HG02870 (cell line): ENCODE measurements around the gene KRTAP9-4.
"Not testable (repeated sequence)": the region's sequence is repeated elsewhere in the genome, so short reads cannot be mapped to it uniquely, and the experiment has no call there.

Experiments
- ATAC-seq: cut with Tn5 transposase; IDR thresholded peaks from one replicate; pipeline ENCODE4 v1.9.1; 2021; ENCODE audit warnings: mild to moderate bottlenecking, moderate library complexity; ENCODE audit not compliant: unreplicated experiment

KRTAP9-4 gene, protein sequence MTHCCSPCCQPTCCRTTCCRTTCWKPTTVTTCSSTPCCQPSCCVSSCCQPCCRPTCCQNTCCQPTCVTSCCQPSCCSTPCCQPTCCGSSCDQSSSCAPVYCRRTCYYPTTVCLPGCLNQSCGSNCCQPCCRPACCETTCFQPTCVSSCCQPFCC

DNA sequence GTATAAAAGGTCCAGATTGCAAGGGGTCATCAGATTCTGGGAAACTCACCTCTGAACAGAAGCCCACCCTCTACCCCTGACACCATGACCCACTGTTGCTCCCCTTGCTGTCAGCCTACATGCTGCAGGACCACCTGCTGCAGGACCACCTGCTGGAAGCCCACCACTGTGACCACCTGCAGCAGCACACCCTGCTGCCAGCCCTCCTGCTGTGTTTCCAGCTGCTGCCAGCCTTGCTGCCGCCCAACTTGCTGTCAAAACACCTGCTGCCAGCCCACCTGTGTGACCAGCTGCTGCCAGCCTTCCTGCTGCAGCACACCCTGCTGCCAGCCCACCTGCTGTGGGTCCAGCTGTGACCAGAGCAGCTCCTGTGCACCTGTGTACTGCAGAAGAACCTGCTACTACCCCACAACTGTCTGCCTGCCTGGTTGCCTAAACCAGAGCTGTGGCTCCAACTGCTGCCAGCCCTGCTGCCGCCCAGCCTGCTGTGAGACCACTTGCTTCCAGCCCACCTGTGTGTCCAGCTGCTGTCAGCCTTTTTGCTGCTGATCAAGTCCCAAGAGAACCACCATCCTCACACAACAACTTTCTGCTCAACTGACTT lies at the start of gene KRTAP9-4:
Gene KRTAP9-4, plus strand, starts transcription at position 51 of the 604 bp plus-strand sequence. Its CDS starts 34 bp downstream, at position 85.
- not testable (repeated sequence) for ATAC-seq

DNA sequence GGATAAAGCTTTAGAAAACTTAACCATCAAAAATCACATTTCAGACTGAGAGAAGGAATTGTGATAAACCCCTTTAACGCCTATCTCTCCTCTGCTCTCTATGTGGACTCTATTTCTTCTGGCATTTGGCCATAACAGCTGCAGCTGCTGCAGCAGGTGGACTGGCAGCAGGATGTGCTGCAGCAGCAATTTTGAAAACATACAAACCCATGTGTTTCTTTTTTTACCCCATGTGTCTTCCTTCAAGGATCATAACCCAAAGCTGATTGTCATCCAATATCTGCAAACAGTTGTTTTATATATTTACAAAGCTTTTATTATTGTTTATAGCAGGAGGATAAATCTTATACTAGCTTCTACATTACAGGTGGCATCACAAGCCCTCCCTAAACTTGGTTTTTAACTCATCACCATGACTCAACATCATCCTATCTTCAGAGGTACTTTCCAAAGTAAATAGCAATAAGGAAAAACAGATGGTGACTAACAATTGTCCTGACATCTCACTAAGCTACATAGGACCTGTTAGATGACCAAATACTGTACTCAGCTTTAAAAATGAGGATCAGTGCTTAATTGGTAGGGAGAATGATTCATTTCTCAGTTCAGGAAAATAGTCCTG lies 37.5 kb upstream of the KRTAP9-4 start:
- no peak for ATAC-seq

DNA sequence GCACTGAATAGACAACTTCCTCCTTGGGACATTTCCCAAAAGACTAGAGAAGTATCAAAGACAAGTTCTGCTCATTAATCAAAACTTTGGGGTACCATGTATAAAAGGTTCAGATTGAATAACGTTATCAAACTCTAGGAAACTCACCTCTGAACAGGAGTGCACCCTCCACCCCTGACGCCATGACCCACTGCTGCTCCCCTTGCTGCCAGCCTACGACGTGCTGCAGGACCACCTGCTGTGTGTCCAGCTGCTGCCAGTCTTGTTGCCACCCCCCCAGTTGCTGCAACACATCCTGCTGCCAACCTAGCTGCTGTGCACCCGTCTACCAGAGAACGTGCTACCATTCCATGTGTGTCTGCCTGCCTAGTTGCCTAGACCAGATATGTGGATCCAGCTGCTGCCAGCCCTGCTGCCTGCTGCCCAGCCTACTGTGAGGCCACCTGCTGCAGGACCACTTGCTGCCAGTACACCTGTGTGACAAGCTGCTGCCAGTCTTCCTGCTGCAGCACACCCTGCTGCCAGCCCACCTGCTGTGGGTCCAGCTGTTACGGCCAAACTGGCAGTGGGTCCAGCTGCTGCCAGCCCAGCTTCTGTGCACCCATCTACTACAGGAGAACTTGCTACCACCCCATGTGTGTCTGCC lies 36.8 kb upstream of the KRTAP9-4 start:
- ATAC-seq = no peak

DNA sequence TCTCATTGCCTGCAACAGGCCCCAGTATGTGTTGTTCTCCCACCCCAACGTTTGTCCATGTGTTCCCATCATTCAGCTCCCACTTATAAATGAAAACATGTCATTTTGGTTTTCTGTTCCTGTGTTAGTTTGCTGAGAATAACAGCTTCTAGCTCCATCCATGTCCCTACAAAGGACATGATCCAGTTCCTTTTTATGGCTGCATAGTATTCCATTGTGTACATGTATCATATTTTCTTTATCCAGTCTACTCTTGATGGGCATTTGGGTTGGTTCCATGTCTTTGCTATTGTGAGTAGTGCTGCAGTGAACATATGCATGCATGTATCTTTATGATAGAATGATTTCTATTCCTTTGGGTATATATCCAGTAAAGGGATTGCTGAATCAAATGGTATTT lies 33.8 kb upstream of the KRTAP9-4 start:
- ATAC-seq = no peak

DNA sequence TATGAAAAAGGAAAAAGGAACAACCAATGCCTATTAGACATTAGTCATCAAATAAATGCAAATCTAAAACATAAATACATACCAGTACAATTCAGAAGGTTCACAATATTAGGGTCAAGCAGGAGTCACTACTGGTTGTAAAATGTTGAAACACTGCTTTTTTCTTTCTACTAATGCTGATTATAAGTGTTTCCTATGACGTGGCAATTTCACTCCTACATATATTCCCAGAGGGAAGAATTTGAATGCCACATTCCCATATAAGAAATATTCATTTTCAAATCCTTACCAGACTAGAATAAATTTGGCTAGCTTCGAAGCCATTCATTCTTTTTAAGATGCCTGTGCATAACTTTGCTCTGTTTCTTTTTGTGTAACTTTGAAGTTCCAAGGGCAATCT lies 25.7 kb upstream of the KRTAP9-4 start:
- no peak for ATAC-seq

DNA sequence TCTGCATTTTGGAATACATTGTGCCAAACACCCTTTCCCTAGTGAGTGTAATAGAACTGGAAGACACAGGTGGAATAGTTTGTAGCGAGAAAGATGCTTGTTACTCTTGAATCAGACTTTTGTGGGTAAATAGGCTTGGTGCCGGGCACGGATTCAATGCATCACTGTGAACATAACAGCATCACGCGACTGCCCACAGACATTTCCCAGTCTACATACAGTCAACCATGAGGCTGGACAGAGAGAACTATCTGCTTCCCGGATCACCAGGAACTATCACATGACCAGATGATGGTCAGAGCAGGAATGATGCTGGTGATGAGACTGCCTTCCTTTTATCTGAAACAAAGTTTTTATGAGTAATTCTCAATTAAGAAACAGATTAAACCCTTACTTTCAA lies 23.4 kb upstream of the KRTAP9-4 start:
- no peak for ATAC-seq

DNA sequence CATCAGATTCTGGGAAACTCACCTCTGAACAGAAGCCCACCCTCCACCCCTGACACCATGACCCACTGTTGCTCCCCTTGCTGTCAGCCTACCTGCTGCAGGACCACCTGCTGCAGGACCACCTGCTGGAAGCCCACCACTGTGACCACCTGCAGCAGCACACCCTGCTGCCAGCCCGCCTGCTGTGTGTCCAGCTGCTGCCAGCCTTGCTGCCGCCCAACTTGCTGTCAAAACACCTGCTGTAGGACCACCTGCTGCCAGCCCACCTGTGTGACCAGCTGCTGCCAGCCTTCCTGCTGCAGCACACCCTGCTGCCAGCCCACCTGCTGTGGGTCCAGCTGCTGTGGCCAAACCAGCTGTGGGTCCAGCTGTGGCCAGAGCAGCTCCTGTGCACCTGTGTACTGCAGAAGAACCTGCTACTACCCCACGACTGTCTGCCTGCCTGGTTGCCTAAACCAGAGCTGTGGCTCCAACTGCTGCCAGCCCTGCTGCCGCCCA lies 22.8 kb upstream of the KRTAP9-4 start, which contains the start of gene KRTAP9-2:
Gene KRTAP9-2, plus strand, starts transcription at position 51 of the 498 bp plus-strand sequence. Its CDS starts 7 bp downstream, at position 58.
- ATAC-seq = not testable (repeated sequence)

DNA sequence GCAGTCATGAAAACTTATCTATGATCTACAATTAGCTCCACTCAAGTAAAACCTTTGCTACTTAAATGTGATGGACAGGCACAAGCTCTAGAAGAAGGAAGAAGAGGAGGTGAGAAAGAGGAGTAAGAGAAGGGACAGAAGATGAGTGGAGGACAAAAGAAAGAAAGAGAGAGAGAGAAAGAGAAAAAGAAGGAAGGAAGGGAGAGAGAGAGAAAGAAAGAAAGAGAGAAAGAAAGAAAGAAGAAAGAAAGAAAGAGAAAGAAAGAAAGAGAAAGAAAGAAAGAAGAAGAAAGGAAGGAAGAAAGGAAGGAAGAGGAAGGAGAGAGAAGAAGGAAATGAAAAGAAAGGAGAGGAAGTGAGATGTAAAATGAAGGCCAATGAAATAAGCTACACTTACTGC lies 19.4 kb upstream of the KRTAP9-4 start:
- ATAC-seq = no peak

DNA sequence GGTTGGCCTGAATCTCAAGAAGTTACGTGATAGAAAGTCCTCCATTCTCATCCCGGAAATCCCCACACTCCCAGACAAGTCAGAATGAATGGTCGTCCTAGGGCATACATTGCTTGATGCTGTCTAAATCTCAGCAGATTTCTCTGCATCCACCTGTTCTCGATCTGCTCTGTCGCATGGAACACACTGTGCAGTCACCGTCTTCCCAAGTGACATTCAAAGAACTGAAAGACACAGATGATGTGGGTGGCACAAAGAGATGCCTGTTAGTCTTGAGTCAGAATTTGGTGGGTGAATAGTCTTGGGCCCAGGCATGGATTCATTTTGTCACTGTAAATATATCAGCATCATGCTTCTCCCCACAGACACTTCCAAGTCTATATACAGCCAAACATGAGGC lies 17.8 kb upstream of the KRTAP9-4 start:
- ATAC-seq = no peak

DNA sequence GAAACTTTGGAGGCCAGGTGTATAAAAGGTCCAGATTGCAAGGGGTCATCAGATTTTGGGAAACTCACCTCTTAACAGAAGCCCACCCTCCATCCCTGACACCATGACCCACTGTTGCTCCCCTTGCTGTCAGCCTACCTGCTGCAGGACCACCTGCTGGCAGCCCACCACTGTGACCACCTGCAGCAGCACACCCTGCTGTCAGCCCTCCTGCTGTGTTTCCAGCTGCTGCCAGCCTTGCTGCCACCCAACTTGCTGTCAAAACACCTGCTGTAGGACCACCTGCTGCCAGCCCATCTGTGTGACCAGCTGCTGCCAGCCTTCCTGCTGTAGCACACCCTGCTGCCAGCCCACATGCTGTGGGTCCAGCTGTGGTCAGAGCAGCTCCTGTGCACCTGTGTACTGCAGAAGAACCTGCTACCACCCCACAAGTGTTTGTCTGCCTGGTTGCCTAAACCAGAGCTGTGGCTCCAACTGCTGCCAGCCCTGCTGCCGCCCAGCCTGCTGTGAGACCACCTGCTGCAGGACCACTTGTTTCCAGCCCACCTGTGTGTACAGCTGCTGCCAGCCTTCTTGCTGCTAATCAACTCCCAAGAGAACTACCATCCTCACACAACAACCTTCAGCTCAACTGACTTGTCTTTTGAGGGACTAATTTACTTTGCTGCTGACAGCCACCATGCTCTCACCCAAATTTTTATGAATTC lies 16.9 kb upstream of the KRTAP9-4 start, which contains the start of gene KRTAP9-3:
Gene KRTAP9-3, plus strand, starts transcription at position 51 of the 707 bp plus-strand sequence. Its CDS starts 53 bp downstream, at position 104.
- not testable (repeated sequence) for ATAC-seq

DNA sequence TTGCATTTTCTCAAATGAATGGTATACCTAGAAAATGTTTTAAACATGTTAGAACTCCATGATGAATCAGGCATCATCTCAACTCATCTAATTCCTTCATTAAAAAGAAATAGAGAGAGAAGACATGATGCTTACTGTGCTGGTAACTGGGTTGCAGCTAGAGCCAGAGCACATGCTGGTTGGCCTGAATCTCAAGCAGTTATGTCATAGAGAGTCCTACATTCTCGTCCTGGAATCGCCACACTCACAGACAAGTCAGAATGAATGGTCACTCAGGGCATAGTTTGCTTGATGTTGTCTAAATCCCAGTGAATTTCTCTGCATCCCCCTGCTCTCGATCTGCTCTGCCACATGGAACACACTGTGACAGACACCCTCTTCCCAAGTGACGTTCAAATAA lies 12.4 kb upstream of the KRTAP9-4 start:
- ATAC-seq = not testable (repeated sequence)

DNA sequence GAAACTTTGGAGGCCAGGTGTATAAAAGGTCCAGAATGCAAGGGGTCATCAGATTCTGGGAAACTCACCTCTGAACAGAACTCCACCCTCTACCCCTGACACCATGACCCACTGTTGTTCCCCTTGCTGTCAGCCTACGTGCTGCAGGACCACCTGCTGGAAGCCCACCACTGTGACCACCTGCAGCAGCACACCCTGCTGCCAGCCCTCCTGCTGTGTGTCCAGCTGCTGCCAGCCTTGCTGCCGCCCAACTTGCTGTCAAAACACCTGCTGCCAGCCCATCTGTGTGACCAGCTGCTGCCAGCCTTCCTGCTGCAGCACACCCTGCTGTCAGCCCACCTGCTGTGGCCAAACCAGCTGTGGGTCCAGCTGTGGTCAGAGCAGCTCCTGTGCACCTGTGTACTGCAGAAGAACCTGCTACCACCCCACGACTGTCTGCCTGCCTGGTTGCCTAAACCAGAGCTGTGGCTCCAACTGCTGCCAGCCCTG lies 11.5 kb upstream of the KRTAP9-4 start, which contains the start of gene KRTAP9-8:
Gene KRTAP9-8, plus strand, starts transcription at position 51 of the 489 bp plus-strand sequence. Its CDS starts 53 bp downstream, at position 104.
- ATAC-seq = not testable (repeated sequence)

DNA sequence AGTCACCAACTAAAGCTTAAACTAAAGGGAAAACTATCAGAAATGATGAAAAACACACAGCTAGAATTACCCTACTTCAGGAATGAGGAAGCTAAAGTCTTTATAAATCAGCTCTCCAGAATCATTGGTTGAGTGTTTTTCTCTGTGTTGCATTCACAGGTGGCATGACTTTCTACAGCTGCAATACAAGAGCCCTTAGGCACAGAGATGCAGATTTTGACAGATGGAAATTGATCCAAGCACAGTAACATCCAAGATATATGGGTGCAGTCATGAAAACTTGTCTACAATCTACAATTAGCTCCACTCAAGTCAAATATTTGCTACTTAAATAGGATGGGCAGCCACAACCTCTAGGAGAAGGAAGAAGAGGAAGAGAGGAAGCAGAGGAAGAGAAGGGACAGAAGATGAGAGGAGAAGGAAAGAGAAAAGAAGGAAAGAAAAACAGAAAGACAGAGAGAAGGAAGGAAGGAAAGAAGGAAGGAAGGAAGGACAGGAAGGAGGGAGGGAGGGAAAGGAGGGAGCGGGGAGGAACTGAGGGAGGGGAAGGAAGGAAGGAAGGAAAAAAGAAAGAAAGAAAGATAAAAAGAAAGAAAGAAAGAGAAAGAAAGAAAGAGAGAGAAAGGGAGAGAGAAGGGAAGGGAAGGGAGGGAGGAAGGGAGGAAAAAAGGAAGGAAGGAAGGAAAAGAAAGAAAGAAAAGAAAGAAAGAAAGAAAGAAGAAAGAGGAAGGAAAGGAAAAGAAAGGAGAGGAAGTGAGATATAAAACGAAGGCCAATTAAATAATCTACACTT lies 2.3 kb upstream of the KRTAP9-4 start:
- not testable (repeated sequence) for ATAC-seq

DNA sequence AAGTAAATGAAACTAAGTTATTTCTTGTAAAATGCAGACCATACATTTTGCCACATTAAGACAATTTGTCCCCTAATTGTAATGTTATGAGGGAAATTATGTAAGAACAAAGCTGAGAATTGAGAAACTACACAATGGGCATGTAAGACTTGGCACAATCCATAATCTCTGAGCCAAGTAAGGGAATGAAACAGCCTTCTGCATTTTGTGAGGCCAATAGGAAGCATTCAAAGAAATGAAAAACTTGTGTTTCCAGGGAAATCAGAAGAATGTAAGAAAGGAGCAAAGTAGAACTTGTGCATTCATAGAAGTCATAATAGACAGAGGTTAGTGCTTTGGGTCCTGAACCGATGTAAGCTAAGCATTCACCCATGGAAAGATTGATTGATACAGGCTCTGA lies 1.8 kb downstream of the KRTAP9-4 start:
- no peak for ATAC-seq

DNA sequence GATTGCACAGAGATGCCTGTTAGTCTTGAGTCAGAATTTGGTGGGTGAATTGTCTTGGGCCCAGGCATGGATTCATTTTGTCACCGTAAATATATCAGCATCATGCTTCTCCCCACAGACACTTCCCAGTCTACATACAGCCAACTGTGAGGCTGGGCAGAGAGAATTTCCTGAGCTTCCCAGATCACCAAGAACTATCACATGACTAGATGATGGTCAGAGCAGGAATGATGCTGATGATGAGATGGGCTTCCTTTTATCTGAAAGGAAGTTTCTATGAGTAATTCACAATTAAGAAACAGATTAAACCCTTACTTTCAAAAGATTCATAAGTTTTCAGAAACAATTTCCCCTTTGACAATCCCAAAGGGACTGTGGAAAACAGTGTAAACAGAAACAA lies 5.4 kb downstream of the KRTAP9-4 start:
- ATAC-seq = no peak

DNA sequence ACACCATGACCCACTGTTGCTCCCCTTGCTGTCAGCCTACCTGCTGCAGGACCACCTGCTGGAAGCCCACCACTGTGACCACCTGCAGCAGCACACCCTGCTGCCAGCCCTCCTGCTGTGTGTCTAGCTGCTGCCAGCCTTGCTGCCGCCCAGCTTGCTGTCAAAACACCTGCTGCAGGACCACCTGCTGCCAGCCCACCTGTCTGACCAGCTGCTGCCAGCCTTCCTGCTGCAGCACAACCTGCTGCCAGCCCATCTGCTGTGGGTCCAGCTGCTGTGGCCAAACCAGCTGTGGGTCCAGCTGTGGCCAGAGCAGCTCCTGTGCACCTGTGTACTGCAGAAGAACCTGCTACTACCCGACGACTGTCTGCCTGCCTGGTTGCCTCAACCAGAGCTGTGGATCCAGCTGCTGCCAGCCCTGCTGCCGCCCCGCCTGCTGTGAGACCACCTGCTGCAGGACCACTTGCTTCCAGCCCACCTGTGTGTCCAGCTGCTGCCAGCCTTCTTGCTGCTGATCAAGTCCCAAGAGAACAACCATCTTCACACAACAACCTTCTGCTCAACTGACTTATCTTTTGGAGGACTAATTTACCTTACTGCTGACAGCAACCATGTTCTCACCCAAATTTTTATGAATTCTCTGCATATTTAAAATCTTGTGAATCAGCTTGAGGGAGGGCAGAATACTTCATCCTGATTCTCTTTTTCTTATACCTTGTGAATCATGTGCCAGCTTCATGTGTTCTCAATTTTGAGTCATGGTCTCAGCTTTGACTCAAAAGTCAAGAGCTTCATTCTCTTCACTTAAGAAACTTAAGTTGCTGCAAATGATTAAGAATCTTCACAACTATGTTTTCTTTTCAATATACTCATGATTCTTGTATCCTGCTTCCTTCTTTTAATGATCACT lies 6.1 kb downstream of the KRTAP9-4 start, which contains the start of gene KRTAP9-9:
Gene KRTAP9-9, plus strand, starts transcription at position 4 of the 910 bp plus-strand sequence.
- not testable (repeated sequence) for ATAC-seq

DNA sequence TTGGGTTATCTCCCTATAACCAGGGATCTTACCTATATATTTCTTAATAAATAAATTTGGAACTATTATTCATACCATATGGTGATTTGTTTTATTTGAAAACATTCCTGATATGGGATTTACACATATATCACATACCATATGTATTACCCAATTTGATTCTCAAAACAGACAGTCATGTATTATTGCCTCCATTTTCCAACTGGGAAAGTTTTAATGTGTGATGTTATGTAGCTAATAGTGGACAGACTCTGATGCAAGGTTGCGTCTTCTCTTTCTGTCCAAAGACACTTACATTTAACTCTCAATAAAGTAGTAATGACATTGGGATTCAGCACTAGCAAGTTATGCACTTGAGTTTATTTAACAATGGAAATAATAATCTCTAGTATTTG lies 6.8 kb downstream of the KRTAP9-4 start:
- no peak for ATAC-seq

DNA sequence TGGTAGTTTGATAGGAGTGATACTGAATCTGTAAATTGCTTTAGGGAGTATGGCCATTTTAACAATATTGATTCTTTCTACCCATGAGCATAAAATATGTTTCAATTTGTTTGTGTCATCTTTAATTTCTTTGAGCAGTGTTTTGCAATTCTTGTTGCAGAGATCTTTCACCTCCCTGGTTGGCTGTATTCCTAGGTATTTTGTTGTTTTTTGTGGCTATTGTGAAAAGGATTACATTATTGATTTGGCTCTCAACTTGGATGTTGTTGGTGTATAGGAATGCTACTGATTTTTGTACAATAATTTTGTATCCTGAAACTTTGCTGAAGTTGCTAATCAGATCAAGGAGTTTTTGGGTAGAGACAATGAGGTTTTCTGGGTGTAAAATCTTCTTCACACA lies 8.9 kb downstream of the KRTAP9-4 start:
- no peak for ATAC-seq

DNA sequence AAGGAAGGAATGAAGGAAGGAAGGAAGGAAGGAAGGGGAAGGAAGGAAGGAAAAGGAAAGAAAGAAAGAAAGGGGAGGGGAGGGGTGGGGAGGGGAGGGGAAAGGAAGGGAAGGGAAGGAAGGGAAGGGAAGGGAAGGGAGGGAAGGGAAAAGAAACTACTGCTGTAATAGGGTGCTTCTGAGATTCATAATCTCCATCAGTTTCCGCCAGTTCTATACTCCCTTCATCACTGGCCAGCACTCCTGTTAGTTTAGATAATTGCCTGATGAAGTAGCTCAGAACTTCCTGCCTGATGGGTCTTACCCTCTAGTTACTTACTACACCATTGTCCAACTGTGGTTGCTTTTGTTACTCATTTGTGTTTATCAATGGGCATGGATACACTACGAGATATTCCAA lies 13.7 kb downstream of the KRTAP9-4 start:
- no peak for ATAC-seq
